22Rv1 (cell line): ENCODE measurements around the gene E2F1.

ENCODE experiments used
- ZFX ChIP-seq: fragments of 450-650 bp; IDR thresholded peaks from 2 replicates; pipeline ENCODE4 v1.6.1; 2017; ENCODE audit warnings: antibody characterized with exemption, borderline replicate concordance
- TF ChIP-seq, protein P1 (sequence below): fragments of 450-650 bp; IDR thresholded peaks from 2 replicates; pipeline ENCODE4 v1.5.1; 2017; ENCODE audit warnings: mild to moderate bottlenecking

DNA sequence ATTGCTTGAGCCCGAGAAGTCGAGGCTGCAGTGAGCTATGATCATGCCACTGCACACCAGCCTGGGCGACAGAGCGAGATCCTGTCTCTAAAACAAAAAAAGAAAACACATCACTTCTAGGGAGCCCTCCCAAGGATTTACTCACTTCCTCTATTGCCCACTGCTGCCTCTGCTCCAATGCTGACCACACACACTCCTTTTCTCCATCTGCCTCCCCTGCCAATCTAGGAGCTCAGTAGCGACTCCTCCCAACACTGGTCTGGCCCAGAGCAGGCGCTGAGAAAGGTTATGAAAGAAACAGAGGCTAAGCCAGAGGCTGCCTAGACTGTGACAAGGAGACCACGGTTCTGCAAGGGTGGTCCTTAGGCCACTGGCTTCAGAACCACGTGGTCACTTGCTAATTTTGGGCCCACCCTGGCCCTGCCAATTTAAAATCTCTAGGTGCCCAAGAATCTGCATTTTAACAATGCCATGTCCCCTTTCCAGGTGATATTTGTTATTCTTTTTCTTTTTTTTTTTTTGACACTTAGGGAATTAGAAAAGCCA is 1.3 kb upstream of the E2F1 start:
- TF ChIP-seq, protein P1, sequence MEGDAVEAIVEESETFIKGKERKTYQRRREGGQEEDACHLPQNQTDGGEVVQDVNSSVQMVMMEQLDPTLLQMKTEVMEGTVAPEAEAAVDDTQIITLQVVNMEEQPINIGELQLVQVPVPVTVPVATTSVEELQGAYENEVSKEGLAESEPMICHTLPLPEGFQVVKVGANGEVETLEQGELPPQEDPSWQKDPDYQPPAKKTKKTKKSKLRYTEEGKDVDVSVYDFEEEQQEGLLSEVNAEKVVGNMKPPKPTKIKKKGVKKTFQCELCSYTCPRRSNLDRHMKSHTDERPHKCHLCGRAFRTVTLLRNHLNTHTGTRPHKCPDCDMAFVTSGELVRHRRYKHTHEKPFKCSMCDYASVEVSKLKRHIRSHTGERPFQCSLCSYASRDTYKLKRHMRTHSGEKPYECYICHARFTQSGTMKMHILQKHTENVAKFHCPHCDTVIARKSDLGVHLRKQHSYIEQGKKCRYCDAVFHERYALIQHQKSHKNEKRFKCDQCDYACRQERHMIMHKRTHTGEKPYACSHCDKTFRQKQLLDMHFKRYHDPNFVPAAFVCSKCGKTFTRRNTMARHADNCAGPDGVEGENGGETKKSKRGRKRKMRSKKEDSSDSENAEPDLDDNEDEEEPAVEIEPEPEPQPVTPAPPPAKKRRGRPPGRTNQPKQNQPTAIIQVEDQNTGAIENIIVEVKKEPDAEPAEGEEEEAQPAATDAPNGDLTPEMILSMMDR = no peak
- TF ChIP-seq ZFX = no peak
